Suprapubic skin (tissue), 3 donors: Measurements from ENCODE around the gene HSPB6.

Experiments
- EP300 ChIP-seq: sonication (generic); formaldehyde crosslinking; IDR thresholded peaks from one replicate; pipeline ENCODE4 v1.6.1; 2017; ENCODE audit warnings: antibody characterized with exemption
- POLR2A ChIP-seq, 2 donors: fragments of 450-650 bp; IDR thresholded peaks; one replicate each; pipeline ENCODE4 v1.6.1; 2017; ENCODE audit warnings: antibody characterized with exemption in 2 of 2, mild to moderate bottlenecking in 2 of 2, moderate library complexity in 2 of 2
- TF ChIP-seq, protein P1 (sequence below), 2 donors: fragments of 200-600 bp in 1 of 2; fragments of 450-650 bp in 1 of 2; sonication (generic) in 1 of 2; IDR thresholded peaks; one replicate each; pipeline ENCODE4 v1.5.1; 2016 to 2019; ENCODE audit warnings: antibody characterized with exemption in 2 of 2, mild to moderate bottlenecking in 1 of 2, moderate library complexity in 1 of 2

- TF ChIP-seq, protein P1, sequence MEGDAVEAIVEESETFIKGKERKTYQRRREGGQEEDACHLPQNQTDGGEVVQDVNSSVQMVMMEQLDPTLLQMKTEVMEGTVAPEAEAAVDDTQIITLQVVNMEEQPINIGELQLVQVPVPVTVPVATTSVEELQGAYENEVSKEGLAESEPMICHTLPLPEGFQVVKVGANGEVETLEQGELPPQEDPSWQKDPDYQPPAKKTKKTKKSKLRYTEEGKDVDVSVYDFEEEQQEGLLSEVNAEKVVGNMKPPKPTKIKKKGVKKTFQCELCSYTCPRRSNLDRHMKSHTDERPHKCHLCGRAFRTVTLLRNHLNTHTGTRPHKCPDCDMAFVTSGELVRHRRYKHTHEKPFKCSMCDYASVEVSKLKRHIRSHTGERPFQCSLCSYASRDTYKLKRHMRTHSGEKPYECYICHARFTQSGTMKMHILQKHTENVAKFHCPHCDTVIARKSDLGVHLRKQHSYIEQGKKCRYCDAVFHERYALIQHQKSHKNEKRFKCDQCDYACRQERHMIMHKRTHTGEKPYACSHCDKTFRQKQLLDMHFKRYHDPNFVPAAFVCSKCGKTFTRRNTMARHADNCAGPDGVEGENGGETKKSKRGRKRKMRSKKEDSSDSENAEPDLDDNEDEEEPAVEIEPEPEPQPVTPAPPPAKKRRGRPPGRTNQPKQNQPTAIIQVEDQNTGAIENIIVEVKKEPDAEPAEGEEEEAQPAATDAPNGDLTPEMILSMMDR (IDR thresholded peaks at IDR 0.05): no peak
- TF ChIP-seq EP300 (no peak), POLR2A (IDR thresholded peaks at IDR 0.05) (no peak)
Observed at GRCh38 chr19:35727053-35727955, 29.5 kb downstream of the HSPB6 start.
